ENCODE data around the gene THSD1. TPM values are rescaled to one million over a fixed set of nuclear protein-coding genes. Genes with fewer than 3 reads are reported as not detected.

THSD1 gene
- polyA plus RNA-seq, 1 of the 3 experiments (the other 2 are of a cell fraction) = 8.9 TPM

- H3K9ac ChIP-seq = no peak overlapping the region
- POLR2A ChIA-PET = interaction anchor here (0.6 to 1.5 kb wide), 6 partner anchors 16 to 262 kb away, joined by 3 to 4 read pairs (median 3); no protein-coding TSS in a partner anchor
- no peaks in the 10 kb centered on the region for H3K9me2 ChIP-seq
- no peak for TF ChIP-seq JUND (IDR thresholded peaks at IDR 0.05)
- no peak for TF ChIP-seq RAD21 (IDR thresholded peaks at IDR 0.05; ENCODE audit: low read length)
- TF ChIP-seq, protein P1, sequence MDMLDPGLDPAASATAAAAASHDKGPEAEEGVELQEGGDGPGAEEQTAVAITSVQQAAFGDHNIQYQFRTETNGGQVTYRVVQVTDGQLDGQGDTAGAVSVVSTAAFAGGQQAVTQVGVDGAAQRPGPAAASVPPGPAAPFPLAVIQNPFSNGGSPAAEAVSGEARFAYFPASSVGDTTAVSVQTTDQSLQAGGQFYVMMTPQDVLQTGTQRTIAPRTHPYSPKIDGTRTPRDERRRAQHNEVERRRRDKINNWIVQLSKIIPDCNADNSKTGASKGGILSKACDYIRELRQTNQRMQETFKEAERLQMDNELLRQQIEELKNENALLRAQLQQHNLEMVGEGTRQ (IDR thresholded peaks at IDR 0.05; ENCODE audit: borderline replicate concordance, low read depth, low read length) = no peak
- no peak for TF ChIP-seq GATA2 (CRISPR knock-in tag; IDR thresholded peaks at IDR 0.05)
- TF ChIP-seq, protein P2, sequence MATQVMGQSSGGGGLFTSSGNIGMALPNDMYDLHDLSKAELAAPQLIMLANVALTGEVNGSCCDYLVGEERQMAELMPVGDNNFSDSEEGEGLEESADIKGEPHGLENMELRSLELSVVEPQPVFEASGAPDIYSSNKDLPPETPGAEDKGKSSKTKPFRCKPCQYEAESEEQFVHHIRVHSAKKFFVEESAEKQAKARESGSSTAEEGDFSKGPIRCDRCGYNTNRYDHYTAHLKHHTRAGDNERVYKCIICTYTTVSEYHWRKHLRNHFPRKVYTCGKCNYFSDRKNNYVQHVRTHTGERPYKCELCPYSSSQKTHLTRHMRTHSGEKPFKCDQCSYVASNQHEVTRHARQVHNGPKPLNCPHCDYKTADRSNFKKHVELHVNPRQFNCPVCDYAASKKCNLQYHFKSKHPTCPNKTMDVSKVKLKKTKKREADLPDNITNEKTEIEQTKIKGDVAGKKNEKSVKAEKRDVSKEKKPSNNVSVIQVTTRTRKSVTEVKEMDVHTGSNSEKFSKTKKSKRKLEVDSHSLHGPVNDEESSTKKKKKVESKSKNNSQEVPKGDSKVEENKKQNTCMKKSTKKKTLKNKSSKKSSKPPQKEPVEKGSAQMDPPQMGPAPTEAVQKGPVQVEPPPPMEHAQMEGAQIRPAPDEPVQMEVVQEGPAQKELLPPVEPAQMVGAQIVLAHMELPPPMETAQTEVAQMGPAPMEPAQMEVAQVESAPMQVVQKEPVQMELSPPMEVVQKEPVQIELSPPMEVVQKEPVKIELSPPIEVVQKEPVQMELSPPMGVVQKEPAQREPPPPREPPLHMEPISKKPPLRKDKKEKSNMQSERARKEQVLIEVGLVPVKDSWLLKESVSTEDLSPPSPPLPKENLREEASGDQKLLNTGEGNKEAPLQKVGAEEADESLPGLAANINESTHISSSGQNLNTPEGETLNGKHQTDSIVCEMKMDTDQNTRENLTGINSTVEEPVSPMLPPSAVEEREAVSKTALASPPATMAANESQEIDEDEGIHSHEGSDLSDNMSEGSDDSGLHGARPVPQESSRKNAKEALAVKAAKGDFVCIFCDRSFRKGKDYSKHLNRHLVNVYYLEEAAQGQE (IDR thresholded peaks at IDR 0.05; ENCODE audit: low read depth, low read length) = no peak
- no peak for TF ChIP-seq FOXM1 (IDR thresholded peaks at IDR 0.05; ENCODE audit: low read depth)
- TF ChIP-seq SMC3 (IDR thresholded peaks at IDR 0.05; ENCODE audit: low read depth, low read length) = no peak
- TF ChIP-seq CHD2 (IDR thresholded peaks at IDR 0.05; ENCODE audit: low read length, partially characterized antibody) = no peak
- TF ChIP-seq, protein P3, sequence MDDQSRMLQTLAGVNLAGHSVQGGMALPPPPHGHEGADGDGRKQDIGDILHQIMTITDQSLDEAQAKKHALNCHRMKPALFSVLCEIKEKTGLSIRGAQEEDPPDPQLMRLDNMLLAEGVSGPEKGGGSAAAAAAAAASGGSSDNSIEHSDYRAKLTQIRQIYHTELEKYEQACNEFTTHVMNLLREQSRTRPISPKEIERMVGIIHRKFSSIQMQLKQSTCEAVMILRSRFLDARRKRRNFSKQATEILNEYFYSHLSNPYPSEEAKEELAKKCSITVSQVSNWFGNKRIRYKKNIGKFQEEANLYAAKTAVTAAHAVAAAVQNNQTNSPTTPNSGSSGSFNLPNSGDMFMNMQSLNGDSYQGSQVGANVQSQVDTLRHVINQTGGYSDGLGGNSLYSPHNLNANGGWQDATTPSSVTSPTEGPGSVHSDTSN (IDR thresholded peaks at IDR 0.05) = no peak
- TF ChIP-seq RCOR1 (IDR thresholded peaks at IDR 0.05; ENCODE audit: low read length) = no peak
- no peak for TF ChIP-seq SIN3A (IDR thresholded peaks at IDR 0.05; ENCODE audit: borderline replicate concordance, low read depth, low read length)
- TF ChIP-seq NRF1 (IDR thresholded peaks at IDR 0.05; ENCODE audit: low read depth, low read length) = no peak
- TF ChIP-seq IRF3 (IDR thresholded peaks at IDR 0.05; ENCODE audit: low read depth, low read length) = no peak
- TF ChIP-seq NFIC (IDR thresholded peaks at IDR 0.05; ENCODE audit: borderline replicate concordance) = no peak
- no peak for TF ChIP-seq TCF12 (IDR thresholded peaks at IDR 0.05)
- no peak for TF ChIP-seq YY1 (IDR thresholded peaks at IDR 0.05; ENCODE audit: low read depth)
- TF ChIP-seq RFX5 (IDR thresholded peaks at IDR 0.05; ENCODE audit: low read length) = no peak
- no peak overlapping the region for H2AFZ ChIP-seq (ENCODE audit: low read depth)
- H3K27ac ChIP-seq (ENCODE audit: low read depth in 2 of 2, low read length in 1 of 2) = no peak overlapping the region; a peak in 1 of 4 replicates
- peaks cover 0 to 3% of the 10 kb centered on the region in 2 experiments for H3K36me3 ChIP-seq (replicated peaks in 1 of 2; ENCODE audit: control insufficient read depth in 1 of 2, insufficient read depth in 2 of 2, low read length in 1 of 2)
- H3K4me2 ChIP-seq = peak overlapping the region; percentile 64; the same call in 1 of the 2 replicates
- no peaks in the 10 kb centered on the region for H4K20me1 ChIP-seq (ENCODE audit: insufficient read depth)
- H3K79me2 ChIP-seq (ENCODE audit: insufficient read depth) = peaks cover 44% of the 10 kb centered on the region
- no peaks in the 10 kb centered on the region for H3K27me3 ChIP-seq (ENCODE audit: insufficient read depth)
- H3K9me3 ChIP-seq = no peaks in the 10 kb centered on the region
- 26% methylated on average over 2 of the region's 8 CpGs for WGBS (ENCODE audit: low lambda C conversion rate)
- peaks cover 0 to 20% of the 10 kb centered on the region in 2 experiments; a peak in 2 of 4 replicates for H3K4me1 ChIP-seq (ENCODE audit: control insufficient read depth in 1 of 2, insufficient read depth in 2 of 2, low read depth in 1 of 2, low read length in 1 of 2)
- no peak for DNase-seq
- CTCF ChIA-PET = interaction anchor here (0.5 to 6.9 kb wide), 62 partner anchors 9 to 835 kb away, joined by 3 to 159 read pairs (median 4); partner anchors contain the start of genes ALG11, SUGT1 and THSD1
- no peaks in the 10 kb centered on the region for H3F3A ChIP-seq (replicated peaks; ENCODE audit: insufficient read depth)
- H3K4me3 ChIP-seq (ENCODE audit: low read depth in 2 of 2, low read length in 1 of 2) = peak overlapping the region; percentile 30 to 73
Measured at GRCh38 chr13:52450793-52451116, 44.8 kb upstream of the THSD1 start.

Measured in SK-N-SH (cell line).